Activated CD4-positive, alpha-beta T cell treated with anti-CD3 and anti-CD28 coated beads for 48 hours (primary cell): ENCODE data around the gene SWSAP1.
A peak's percentile ranks its signal among the peaks of the same experiment; 100 is the strongest.
"Not testable (repeated sequence)": the region's sequence is repeated elsewhere in the genome, so short reads cannot be mapped to it uniquely, and the experiment has no call there.

Source experiments
- DNase-seq: peaks from one replicate; pipeline ENCODE4 v3.0.0-alpha.2; 2020

SWSAP1 gene, protein sequence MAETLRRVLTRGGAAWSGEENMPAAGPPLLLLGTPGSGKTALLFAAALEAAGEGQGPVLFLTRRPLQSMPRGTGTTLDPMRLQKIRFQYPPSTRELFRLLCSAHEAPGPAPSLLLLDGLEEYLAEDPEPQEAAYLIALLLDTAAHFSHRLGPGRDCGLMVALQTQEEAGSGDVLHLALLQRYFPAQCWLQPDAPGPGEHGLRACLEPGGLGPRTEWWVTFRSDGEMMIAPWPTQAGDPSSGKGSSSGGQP

DNA sequence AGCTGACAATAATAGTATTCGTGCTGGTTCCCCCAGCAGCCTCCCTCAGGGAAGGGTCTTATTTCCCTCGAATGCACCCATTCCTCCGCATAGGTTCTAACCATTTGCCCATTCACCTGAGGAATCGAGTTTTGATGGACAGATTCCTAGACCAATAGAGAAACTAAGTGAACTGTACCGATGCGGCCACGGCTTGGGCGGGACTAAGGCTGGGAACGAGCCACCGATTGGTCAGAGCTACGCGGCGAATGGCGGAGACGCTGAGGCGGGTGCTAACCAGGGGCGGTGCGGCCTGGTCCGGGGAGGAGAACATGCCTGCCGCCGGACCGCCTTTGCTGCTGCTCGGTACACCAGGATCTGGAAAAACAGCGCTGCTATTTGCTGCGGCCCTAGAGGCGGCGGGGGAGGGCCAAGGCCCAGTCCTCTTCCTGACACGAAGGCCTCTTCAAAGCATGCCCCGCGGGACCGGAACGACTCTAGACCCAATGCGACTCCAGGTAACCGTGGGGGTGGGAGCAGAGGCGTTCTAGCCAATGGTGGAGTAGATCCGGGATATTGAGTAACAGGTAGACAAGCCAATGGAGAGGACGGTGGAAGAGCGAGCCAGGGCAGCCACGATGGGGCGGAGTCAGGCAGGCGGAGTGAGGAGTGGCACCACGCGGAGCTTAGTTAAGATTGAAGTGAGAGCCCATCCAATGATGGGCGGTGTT is at the start of gene SWSAP1:
TSS of gene SWSAP1 (plus strand) at position 234 of the 710 bp plus-strand sequence. CDS start at position 249, 15 bp downstream.
- DNase-seq = peak; percentile 97

DNA sequence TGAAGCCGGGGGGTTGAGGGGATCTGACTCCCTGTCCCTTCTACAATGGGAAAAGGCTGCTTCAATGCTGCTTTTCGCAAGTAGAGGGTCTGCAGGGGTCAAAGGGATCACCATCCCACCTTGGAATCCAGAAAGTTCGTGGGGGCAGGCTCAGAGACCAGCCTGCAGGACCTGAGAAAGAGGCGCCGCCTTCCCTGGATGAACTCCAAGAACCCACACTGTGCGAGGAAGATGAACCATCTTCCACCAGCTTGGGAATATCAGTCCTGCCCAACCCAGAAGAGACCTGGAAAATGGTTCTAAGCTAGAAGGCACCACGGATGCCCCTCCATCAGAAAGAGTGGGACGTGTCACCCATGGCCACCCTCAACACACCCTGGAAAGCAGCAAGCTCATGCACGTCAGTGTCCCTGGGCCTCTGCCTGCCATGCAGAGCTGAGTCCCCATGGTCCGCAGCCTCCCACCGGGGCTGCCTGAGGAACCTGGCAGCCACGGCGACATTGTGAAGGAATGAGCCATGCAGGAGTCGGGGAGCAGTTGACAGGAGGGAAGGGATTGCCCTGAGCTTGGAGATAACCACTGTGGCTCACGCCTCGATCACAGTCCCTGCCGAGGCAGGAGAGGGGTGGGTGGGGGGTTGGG is 49.6 kb upstream of the SWSAP1 start:
- DNase-seq = no peak

DNA sequence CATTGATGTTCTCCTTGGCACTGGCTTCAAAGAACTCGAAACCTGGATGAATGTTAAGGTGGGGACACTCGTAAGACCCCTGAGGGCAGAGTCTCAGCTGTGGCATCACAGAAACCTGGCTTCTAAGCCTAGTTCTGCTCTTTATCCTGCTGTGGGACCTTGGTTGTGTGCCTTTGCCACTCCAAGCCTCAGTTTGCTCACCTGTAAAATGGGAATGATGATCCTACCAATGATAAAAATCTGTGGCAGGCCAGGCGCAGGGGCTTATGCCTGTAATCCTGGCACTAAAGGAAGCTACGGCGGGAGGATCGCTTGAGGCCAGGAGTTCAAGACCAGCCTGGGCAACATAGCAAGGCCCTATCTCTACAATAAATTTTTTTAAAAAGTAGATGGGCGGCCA is 48.9 kb upstream of the SWSAP1 start:
- DNase-seq = no peak

DNA sequence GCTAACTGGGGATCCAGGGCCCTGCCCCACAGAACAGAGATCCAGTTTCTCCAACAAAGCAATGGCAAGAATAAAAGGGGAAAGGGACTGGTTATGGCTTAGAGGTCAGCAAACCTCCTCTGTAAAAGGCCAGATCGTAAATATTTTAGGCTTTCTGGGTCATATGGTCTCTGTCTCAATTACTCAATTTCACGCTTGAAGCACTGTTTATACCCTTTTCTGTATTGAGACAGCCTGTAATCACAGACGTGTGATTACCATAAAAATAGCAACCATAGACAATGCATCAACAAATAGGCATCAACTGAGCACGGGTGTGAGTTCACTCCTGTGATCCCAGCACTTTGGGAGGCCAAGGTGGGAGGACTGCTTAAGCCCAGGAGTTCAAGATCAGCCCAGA is 44.3 kb upstream of the SWSAP1 start:
- no peak for DNase-seq

DNA sequence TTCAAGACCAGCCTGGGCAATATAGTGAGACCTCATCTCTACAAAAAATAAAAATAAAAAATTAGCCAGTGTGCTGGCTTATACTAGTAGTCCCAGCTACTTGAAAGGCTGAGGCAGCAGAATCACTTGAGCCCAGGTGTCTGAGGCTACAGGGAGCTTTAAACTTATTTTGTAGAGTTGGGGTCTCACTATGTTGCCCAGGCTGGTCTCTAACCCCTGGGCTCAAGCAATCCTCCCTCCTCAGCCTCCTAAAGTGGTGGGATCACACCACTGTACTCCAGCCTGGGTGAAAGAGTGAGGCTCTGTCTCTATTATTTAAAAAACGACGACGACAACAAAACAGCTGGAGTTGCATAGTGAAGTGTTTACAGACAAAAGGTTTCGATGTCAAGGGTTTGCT is 43.0 kb upstream of the SWSAP1 start:
- DNase-seq = no peak

DNA sequence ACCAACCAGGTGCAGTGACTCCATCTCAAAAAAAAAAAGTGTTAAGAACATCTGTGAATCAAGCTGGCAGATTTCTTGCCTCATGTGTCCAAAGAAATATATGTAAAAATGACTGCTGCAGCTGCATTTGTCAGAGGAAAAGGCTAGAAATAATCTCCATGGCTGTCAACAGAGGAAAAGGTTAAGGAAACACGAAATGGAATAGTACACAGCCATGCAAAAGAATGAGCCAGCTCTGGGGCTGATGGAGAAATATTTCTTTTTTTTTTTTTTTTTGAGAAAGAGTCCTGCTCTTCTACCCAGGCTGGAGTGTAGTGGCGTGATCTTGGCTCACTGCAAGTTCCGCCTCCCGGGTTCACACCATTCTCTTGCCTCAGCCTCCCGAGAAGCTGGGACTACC is 41.6 kb upstream of the SWSAP1 start:
- DNase-seq = no peak

DNA sequence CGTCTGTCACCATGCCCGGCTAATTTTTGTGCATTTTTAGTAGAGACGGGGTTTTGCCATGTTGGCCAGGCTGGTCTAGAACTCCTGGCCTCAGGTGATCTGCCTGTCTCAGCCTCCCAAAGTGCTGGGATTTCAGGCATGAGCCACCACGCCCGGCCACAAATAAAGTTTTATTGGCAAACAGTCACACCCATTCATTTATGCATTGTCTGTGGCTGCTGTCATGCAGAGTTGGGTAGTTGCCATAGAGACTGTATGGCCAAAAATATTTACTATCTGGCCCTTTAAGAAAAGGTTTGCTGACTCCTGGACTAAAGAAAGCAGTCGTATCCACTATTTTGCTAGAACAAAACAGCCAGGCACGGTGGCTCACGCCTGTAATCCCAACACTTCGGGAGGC is 40.6 kb upstream of the SWSAP1 start:
- not testable (repeated sequence) for DNase-seq

DNA sequence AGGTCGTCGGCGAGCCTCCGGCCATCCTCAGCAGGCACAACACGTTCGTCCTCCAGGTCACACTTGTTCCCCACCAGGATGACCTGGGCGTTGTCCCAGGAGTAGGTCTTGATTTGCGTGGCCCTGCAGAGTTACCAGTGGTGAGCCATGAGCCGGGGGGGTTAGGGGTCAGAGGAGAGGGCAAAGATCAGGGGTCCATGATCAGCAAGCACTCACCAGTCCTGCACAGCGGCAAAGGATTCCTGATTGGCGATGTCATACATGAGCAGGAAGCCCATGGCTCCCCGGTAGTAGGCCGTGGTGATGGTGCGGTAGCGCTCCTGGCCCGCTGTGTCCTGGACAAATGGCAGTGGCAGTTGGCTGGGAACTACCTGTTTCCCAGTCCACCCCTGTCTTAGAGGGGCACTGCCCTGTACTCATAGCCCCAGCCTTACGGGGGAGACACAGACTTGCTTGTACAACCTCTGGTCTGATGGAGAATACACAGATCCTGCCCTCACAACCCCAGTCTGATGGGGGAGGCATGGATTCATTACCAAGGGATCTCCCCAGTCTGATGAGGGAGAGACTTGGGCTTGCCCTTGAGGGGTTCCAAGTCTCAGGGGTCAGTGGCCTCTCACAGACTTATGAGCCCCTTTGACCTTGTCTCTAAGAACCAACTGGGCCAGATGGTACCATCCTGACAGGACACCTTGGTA is 38.9 kb upstream of the SWSAP1 start:
- no peak for DNase-seq

DNA sequence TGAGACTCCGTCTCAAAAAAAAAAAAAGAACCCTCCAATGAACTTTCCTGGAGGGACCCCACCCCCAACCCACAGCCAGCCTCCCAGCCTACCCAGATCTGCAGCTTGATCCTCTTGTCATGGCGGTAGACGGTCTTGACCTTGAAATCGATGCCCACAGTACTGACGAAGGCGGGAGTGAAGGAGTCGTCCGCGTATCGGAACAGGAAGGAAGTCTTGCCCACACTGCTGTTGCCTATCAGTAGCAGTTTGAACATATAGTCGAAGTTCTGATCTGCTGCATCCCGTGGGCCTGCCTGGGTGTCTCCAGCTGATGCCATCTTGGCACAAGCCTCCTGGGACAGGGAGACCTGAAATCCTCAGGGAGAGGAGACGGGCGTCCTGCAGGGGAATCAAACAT is 37.4 kb upstream of the SWSAP1 start:
- DNase-seq = no peak

DNA sequence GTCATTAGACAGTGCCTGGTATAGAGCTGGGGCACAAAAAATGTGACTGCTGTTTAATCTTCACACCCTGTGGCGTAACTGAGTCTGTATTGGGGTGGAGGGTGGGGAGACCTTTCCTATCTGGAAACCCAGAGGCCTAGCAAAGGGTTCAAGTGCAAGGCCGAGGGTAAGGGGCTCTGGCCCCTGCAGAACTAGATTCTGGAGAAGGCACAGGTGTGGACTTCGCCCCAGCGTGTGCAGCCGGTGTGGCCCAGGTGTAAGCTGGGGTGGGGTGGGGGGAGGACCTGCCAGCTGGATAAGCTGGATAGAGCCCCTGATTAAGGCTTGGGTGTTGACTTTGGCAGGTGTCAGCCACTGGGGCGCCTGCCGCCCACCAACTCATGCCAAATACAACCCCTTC is 36.3 kb upstream of the SWSAP1 start:
- DNase-seq = no peak

DNA sequence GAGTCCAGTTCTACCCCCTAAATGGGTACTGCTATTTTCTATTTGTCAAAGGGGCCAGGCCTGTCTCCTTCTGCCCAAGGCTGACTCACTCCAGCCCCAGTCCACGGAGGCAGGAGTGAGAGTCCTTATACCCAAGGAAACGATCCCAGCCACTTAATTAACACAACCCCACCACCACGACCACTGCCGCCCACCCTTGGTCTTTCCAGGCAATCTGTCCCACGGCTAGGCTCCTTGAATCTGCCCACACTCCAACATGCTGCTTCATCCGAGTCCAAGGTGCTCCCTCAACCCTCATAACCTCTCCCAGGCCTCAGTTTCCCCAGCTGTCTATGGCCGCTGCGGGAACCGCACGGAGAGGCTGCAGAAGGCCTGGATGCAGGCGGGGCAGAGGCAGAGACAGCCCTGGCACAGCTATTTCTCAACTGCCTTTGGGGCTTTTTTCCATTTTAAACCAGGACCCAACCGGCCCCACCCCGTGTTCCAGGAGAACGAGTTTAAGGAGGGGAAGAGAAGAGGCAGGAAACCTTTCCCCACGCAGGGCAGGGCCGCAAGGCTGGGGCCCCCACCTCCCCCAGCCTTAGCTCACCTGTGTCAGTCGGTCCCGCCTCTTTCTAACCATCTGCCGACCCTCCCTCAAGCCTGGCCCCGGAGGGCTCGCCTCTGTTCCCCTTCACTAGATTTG is 35.8 kb upstream of the SWSAP1 start:
- no peak for DNase-seq

DNA sequence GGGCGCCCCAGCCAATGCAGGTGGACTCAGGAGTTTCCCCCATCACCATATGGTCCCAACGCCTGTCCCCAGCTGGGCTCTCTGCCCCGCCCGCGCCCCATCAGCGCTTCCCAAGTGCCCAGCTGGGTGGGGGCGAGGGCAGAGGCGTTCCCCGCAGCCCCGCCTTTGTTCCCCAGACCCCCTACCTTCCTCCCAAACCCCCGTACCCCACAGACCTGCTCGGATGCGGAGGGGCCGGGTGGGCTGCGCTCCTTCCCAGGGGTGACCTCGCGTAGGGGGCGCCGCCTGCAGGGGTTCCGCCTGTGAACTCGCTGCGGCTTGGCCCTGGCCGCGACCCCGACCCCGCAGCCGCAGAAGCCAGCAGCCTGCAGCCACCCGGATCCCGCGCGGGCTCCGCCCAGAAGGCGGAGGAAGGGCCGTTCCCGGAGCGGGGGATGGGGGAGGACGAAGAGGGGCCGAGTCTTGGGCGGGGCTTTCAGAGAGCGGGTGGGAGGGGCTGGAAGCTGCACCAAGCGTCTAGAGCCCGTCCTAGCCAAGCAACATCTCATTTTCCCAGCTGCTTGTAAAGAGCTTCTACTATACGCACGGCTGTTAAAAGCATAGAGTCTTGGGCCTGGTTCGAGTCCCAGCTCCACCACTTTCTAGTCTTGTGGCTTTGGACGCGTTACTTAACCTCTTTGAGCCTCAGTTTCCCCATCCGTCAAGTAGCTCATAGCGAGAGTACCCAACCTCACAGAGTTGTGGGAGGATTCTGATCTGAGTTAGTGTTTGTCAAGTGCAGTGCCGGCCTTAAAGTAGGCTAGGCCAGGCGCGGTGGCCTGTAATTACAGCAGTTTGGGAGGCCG is 35.0 kb upstream of the SWSAP1 start, which contains the start of gene RAB3D:
TSS of gene RAB3D (minus strand) at position 404 of the 845 bp plus-strand sequence. CDS start 2,258 bp downstream, outside the sequence.
- peak; percentile 91 for DNase-seq

DNA sequence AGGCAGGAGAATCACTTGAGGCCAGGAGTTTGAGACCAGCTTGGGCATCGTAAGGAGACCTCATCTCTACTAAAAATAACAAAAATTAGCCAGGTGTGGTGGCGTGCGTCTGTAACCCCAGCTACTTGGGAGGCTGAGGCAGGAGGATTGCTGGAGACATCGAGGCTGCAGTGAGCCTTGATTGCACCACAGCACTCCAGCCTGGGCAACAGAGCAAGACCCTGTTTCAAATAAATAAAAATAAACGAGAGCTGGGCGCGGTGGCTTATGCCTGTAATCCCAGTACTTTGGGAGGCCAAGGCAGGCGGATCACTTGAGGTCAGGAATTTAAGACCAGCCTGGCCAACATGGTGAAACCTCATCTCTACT is 34.4 kb upstream of the SWSAP1 start:
- not testable (repeated sequence) for DNase-seq

DNA sequence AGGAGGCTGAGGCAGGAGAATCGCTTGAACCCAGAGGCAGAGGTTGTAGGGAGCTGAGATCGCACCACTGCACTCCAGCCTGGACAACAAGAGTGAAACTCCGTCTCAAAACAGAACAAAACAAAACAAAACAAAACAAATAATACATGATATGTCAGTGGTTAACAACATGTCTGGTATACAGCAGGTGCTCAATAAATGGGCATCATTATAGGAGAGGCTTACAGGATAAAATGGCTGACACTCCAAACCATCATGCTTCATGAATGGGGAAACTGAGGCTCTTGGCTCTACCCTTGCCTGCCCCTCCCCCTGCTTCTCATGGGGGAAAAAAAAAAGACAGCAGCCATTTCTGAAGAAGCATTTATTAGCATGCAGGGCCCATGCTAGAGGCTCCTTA is 32.0 kb upstream of the SWSAP1 start:
- no peak for DNase-seq

DNA sequence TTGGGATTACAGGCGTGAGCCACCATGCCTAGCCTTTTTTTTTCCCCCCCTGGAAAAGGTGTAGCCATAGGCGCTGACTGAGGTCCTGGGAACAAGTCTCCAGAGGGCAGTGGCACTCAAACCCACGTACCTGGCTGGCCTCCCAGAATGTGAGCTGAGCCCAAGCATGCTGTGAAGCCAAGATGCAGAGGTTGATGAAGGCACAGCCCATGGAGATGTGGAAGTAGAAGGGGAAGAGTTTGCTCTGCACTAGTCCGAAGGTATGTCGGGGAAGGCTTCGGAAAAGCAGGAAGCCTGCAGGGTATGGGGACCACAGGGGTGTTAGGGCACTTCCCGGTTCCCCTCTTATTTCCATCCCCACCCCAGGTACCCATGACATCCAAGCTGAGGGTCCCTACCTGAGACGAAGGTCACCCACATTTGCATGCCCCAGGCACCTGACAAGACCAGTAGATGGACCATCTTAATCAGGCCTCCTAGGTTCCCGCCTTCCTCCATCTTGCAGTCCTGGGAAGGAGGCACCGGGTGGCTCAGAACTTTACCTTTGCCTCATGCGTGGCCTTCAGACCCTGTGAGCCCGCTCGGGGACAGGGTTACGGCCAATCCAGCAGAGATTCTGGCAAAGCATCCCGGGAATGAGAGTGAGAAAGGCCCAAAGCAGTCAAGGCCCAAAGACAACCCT is 29.2 kb upstream of the SWSAP1 start:
- DNase-seq = no peak

DNA sequence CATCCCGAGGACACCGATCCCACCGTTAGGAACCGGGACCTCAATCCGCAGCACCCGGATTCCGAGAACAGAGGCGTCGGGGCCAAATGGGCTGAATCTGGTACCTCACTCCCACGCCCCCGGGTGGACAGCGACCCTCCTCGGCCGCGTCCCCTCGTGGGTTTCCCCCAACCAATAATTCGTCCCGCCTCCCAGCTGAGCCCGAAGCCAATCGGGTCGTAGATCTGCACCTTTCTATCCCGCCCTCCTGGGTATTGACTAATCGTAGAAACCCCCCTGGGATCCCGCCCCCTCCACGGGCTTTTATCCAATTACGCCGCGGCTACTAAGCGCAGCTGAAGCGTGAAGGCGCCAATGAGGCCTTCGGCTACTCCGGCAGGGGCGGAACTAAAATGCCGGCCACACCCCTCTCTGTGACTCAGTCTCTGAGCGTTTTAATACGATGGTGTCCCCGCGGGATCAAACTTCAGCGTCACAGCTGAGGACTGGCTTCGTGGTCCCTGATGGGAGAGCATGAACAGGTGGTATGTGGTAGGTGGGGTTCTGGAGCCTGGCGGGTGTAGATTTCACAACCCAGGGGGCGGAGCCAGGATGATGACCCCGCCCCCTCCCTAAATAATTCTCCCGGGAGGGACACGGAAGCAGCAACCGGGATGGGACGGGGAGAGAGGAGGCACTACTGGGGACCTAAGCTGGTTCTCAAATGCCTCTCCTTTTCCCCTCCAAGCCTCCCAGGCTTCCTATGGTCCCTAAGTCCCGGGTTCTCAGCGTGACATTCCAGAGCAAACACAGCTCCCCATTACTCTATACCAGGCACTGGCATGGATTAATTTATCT is 28.1 kb upstream of the SWSAP1 start, which contains the start of the genes CCDC159 and TMEM205:
TSS of gene CCDC159 (plus strand) at position 416 of the 837 bp plus-strand sequence. CDS start at position 504, 88 bp downstream.
TSS of gene TMEM205 (minus strand) at position 165 of the 837 bp plus-strand sequence. CDS start 649 bp downstream, outside the sequence.
- DNase-seq = peak; percentile 99

DNA sequence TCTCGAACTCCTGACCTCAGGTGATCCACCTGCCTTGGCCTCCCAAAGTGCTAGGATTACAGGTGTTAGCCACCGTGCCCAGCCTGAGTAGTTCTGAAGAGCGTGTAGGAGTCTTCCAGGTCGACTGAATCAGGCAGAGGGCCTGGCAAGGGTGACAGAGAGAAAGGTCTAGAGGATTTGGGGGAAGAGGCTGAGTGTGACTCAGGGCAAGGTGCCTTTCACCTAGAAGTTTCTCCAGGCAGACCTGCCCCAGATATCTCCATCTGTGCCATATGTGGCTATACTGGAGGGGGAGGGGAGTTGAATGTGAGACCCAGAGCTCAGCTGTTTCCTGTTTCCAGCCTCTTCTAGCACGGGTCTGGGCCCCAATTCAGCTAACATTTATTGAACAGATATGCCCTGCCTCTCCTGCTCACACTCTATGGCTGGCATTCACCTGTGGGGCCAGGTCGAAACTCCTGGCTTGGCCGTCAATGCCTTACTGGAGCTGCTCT is 26.9 kb upstream of the SWSAP1 start:
- DNase-seq = no peak

DNA sequence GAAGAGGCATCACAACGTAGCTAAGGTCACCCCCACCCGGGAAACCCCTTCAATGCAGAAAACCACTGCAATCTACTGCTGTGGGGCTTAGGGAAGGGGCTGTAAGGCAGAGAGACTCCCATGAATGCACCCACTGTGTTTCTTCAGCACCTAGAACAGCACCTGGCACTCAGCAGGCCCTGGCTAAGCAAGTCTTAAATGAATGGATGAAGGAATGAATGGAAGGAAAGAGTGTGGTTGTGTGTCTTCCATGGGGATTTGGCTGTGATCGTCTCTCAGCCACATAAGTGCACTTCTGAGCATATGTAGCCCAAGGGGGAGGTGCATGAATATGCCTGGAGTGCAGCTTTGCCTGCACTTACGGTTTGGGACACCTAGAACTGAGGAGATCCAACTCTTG is 25.3 kb upstream of the SWSAP1 start:
- DNase-seq = no peak

DNA sequence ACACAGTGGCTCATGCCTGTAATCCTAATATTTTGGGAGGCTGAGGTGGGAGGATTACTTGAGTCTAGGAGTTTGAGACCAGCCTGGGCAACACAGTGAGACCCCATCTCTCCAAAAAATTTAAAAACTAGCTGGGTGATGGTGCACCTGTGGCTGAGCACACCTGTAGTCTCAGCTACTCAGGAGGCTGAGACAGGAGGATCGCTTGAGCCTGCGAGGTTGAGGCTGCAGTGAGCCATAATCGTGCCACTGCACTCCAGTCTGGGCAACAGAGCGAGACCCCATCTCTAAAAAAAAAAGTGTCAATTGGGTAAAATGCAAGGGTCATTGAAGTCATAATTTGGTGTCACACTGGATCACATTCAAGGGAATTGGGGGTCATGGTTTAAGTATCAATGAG is 20.4 kb upstream of the SWSAP1 start:
- DNase-seq = not testable (repeated sequence)
